ENCODE measurements around the gene MAP3K12.
"Not testable (repeated sequence)": the region's sequence is repeated elsewhere in the genome, so short reads cannot be mapped to it uniquely, and the experiment has no call there.

Gene MAP3K12

GRCh38 chr12:53467082-53467481, 32.2 kb downstream of the MAP3K12 start:
- no peak for DNase-seq (ENCODE audit: low spot score)

- no peak for DNase-seq (ENCODE audit: low spot score)
Measured at GRCh38 chr12:53466640-53467039, 32.6 kb downstream of the MAP3K12 start.

- no peak for DNase-seq (ENCODE audit: low spot score)
Measured at GRCh38 chr12:53465679-53466078, 33.6 kb downstream of the MAP3K12 start.

GRCh38 chr12:53464685-53465418, 34.4 kb downstream of the MAP3K12 start:
- DNase-seq (ENCODE audit: low spot score), result no peak

- no peak for DNase-seq (ENCODE audit: low spot score)
Measured at GRCh38 chr12:53463802-53464560, 35.3 kb downstream of the MAP3K12 start.

- no peak for DNase-seq (ENCODE audit: low spot score)
Measured at GRCh38 chr12:53462935-53463334, 36.3 kb downstream of the MAP3K12 start.

- no peak for DNase-seq (ENCODE audit: low spot score)
Measured at GRCh38 chr12:53461591-53461990, 37.7 kb downstream of the MAP3K12 start.

- no peak for DNase-seq (ENCODE audit: low spot score)
Measured at GRCh38 chr12:53461059-53461458, 38.2 kb downstream of the MAP3K12 start.

GRCh38 chr12:53459097-53459496, 40.2 kb downstream of the MAP3K12 start:
- no peak for DNase-seq (ENCODE audit: low spot score)

- DNase-seq (ENCODE audit: low spot score), result no peak
Measured at GRCh38 chr12:53456654-53457366, 42.4 kb downstream of the MAP3K12 start.

GRCh38 chr12:53454707-53455106, 44.6 kb downstream of the MAP3K12 start:
- no peak for DNase-seq (ENCODE audit: low spot score)

- DNase-seq (ENCODE audit: low spot score), result no peak
Measured at GRCh38 chr12:53453953-53454640, 45.2 kb downstream of the MAP3K12 start.

- DNase-seq (ENCODE audit: low spot score), result peak; percentile 79
Measured at GRCh38 chr12:53452159-53453077, 46.8 kb downstream of the MAP3K12 start.

GRCh38 chr12:53451661-53452158, 47.5 kb downstream of the MAP3K12 start, which contains the start of gene PCBP2:
PCBP2 (plus strand) TSS chr12:53452102; CDS start chr12:53454801, 2,699 bp downstream.
- DNase-seq (ENCODE audit: low spot score), result peak; percentile 98

- no peak for DNase-seq (ENCODE audit: low spot score)
Measured at GRCh38 chr12:53450936-53451335, 48.3 kb downstream of the MAP3K12 start.

GRCh38 chr12:53444593-53445325, 54.5 kb downstream of the MAP3K12 start:
- DNase-seq (ENCODE audit: low spot score), result not testable (repeated sequence)

- DNase-seq (ENCODE audit: low spot score), result no peak
Measured at GRCh38 chr12:53443955-53444354, 55.3 kb downstream of the MAP3K12 start.

- DNase-seq (ENCODE audit: low spot score), result peak; percentile 100
Measured at GRCh38 chr12:53441040-53441833, 58.0 kb downstream of the MAP3K12 start, which contains the start of gene PRR13. PRR13 (plus strand) TSS chr12:53441734; CDS start chr12:53442715, 981 bp downstream.

GRCh38 chr12:53439582-53439981, 59.7 kb downstream of the MAP3K12 start:
- not testable (repeated sequence) for DNase-seq (ENCODE audit: low spot score)
